ENCODE measurements around the gene UBAC2. TPM values are rescaled to one million over a fixed set of nuclear protein-coding genes. Genes with fewer than 3 reads are reported as not detected.

UBAC2 gene
- total and polyA plus RNA-seq, 2 of the 4 experiments (the other 2 are of a cell fraction): 20.8 to 36.3 TPM

DNA sequence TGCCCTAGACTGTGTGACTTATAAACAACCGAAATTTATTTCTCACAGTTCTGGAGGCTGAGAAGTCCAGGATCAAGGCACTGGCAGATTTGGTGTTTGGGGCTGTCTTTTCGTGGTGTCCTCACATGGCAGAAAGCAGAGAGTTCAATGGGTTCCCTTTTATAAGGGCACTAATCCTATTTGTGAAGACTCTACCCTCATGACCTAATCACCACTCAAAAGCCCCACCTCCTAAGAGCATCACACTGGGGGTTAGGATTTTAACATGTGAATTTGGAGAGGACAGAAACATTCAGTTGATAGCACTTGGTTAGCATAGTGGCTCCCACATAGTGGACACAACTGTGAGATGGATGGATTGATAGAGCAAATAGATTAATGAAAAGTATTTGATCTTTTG, 79.0 kb downstream of the UBAC2 start:
- Histone ChIP-seq H2BK15ac (ENCODE audit: low read depth, low read length) (no peak overlapping the region), H3K18ac (ENCODE audit: low read depth, low read length) (no peak overlapping the region), H3K4me3 (ENCODE audit: insufficient read depth, low read depth, low read length) (no peak overlapping the region), H3K9ac (ENCODE audit: low read depth, low read length) (no peak overlapping the region), H2BK5ac (ENCODE audit: low read depth, low read length, poor library complexity, severe bottlenecking) (no peak overlapping the region), H2AK9ac (replicated peaks; ENCODE audit: low read depth, low read length, poor library complexity) (no peak overlapping the region), H4K5ac (ENCODE audit: low read depth, low read length) (no peak overlapping the region), H3K36me3 (ENCODE audit: control insufficient read depth, insufficient read depth, low read length) (no peaks in the 10 kb centered on the region), H3K14ac (replicated peaks; ENCODE audit: low read depth, low read length) (no peak overlapping the region), H3K27me3 (ENCODE audit: control insufficient read depth, insufficient read depth, low read length) (no peaks in the 10 kb centered on the region), H4K20me1 (ENCODE audit: insufficient read depth, low read length) (no peaks in the 10 kb centered on the region), H2AFZ (replicated peaks; ENCODE audit: low read length, poor library complexity) (no peak overlapping the region), H2AK5ac (ENCODE audit: low read depth, low read length) (no peak overlapping the region), H3K4ac (ENCODE audit: low read depth, low read length) (no peak overlapping the region), H3K9me3 (ENCODE audit: control insufficient read depth, insufficient read depth, low read length) (no peaks in the 10 kb centered on the region), H3K4me1 (ENCODE audit: control insufficient read depth, insufficient read depth, low read length) (peaks cover 3% of the 10 kb centered on the region; the same call in 1 of the 2 replicates), H2BK120ac (ENCODE audit: low read depth, low read length) (no peak overlapping the region), H2BK20ac (ENCODE audit: low read depth, low read length) (no peak overlapping the region), H3K9me1 (ENCODE audit: insufficient read depth, low read length) (no peaks in the 10 kb centered on the region), H3K4me2 (ENCODE audit: low read depth, low read length) (no peak overlapping the region), H3K56ac (ENCODE audit: extremely low read depth, insufficient read depth, low read length) (no peak overlapping the region), H4K91ac (ENCODE audit: insufficient read depth, low read depth, low read length) (no peak overlapping the region), H4K8ac (ENCODE audit: low read depth in 2 of 2, low read length in 2 of 2) (no peak overlapping the region), H3K79me1 (ENCODE audit: low read depth in 1 of 2, low read length in 2 of 2) (peaks cover 3 to 5% of the 10 kb centered on the region in 2 experiments; a peak in 2 of 4 replicates), H3K23ac (ENCODE audit: low read depth, low read length) (no peak overlapping the region), H3K27ac (ENCODE audit: insufficient read depth, low read length) (no peak overlapping the region)
- ChIA-PET POLR2A (ENCODE audit: unreplicated experiment) (no interaction called here), CTCF (no interaction called here)
- BruUV-seq (replicated peaks): no TSS peak
- ATAC-seq (ENCODE audit: low read depth): no peak
- intact Hi-C loops (cut with micrococcal nuclease) (no loop called here), dilution Hi-C loops (cut with HindIII; ENCODE audit: low sequenced_read_pairs, unreplicated experiment) (no loop called here), in situ Hi-C loops (cut with MboI; ENCODE audit: low sequenced_read_pairs) (no loop called here)
- WGBS, 2 experiments (ENCODE audit: extremely low coverage in 2 of 2, insufficient read length in 1 of 2): no CpG with 5 or more reads among the region's 2 CpGs
- DNase-seq: no peak
- TF ChIP-seq MXI1 (IDR thresholded peaks at IDR 0.05; ENCODE audit: borderline replicate concordance, low read depth, low read length): no peak
- TF ChIP-seq RCOR1 (IDR thresholded peaks at IDR 0.05; ENCODE audit: insufficient replicate concordance, low read length): no peak
- no peak for TF ChIP-seq RAD21 (IDR thresholded peaks at IDR 0.05; ENCODE audit: low read length)
- no peak for TF ChIP-seq FOS (IDR thresholded peaks at IDR 0.05; ENCODE audit: low read depth, low read length)
- TF ChIP-seq, protein P1, sequence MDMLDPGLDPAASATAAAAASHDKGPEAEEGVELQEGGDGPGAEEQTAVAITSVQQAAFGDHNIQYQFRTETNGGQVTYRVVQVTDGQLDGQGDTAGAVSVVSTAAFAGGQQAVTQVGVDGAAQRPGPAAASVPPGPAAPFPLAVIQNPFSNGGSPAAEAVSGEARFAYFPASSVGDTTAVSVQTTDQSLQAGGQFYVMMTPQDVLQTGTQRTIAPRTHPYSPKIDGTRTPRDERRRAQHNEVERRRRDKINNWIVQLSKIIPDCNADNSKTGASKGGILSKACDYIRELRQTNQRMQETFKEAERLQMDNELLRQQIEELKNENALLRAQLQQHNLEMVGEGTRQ (IDR thresholded peaks at IDR 0.05; ENCODE audit: low read depth, low read length): no peak
- no peak for TF ChIP-seq MAFK (IDR thresholded peaks at IDR 0.05; ENCODE audit: low read depth, low read length)
- TF ChIP-seq POLR2A (IDR thresholded peaks at IDR 0.05; ENCODE audit: low read depth, low read length): no peak
- TF ChIP-seq MAZ (IDR thresholded peaks at IDR 0.05; ENCODE audit: borderline replicate concordance, low read depth, low read length): no peak
- TF ChIP-seq RFX5 (IDR thresholded peaks at IDR 0.05; ENCODE audit: low read depth, low read length): no peak
- no peak for TF ChIP-seq CHD1 (IDR thresholded peaks at IDR 0.05; ENCODE audit: low read depth, low read length)
- TF ChIP-seq NFE2L2 (IDR thresholded peaks at IDR 0.05; ENCODE audit: low read depth, low read length): no peak
- no peak for TF ChIP-seq CEBPB (IDR thresholded peaks at IDR 0.05; ENCODE audit: low read depth, low read length)
- no peak for TF ChIP-seq SMC3 (IDR thresholded peaks at IDR 0.05; ENCODE audit: low read depth, low read length)
- TF ChIP-seq, protein P2, sequence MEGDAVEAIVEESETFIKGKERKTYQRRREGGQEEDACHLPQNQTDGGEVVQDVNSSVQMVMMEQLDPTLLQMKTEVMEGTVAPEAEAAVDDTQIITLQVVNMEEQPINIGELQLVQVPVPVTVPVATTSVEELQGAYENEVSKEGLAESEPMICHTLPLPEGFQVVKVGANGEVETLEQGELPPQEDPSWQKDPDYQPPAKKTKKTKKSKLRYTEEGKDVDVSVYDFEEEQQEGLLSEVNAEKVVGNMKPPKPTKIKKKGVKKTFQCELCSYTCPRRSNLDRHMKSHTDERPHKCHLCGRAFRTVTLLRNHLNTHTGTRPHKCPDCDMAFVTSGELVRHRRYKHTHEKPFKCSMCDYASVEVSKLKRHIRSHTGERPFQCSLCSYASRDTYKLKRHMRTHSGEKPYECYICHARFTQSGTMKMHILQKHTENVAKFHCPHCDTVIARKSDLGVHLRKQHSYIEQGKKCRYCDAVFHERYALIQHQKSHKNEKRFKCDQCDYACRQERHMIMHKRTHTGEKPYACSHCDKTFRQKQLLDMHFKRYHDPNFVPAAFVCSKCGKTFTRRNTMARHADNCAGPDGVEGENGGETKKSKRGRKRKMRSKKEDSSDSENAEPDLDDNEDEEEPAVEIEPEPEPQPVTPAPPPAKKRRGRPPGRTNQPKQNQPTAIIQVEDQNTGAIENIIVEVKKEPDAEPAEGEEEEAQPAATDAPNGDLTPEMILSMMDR (conservative IDR thresholded peaks at IDR 0.05; ENCODE audit: low read depth, low read length): no peak
- TF ChIP-seq BHLHE40 (IDR thresholded peaks at IDR 0.05; ENCODE audit: low read depth, low read length): no peak

All from IMR-90 (cell line).